CD14-positive monocyte (primary cell): Measurements from ENCODE around the gene GNAI1. TPM values are rescaled to one million over a fixed set of nuclear protein-coding genes. Genes with fewer than 3 reads are reported as not detected.

ENCODE experiments used
- DNase-seq, 3 donors: peaks; one replicate each; pipeline ENCODE4 v3.0.0-alpha.2; 2011 to 2022
- H2AFZ ChIP-seq: 2 replicates; pipeline ENCODE4 v1.6.0; 2012; ENCODE audit warnings: mild to moderate bottlenecking, low read depth, low read length, inconsistent platforms; ENCODE audit not compliant: insufficient read depth, poor library complexity, severe bottlenecking
- H3K27ac ChIP-seq, 2 donors: 1 replicate in 1 of 2; 2 replicates in 1 of 2; pipeline ENCODE4 v1.5.1; 2012 to 2013; ENCODE audit warnings: low read length in 2 of 2, control low read depth in 1 of 2, inconsistent platforms in 1 of 2, low read depth in 1 of 2, mild to moderate bottlenecking in 1 of 2
- H3K27me3 ChIP-seq, 2 donors: one replicate each; pipeline versions ENCODE4 v1.6.0 to v1.6.1; 2011 to 2013; ENCODE audit warnings: low read length in 2 of 2; ENCODE audit not compliant: control insufficient read depth in 2 of 2, insufficient read depth in 2 of 2
- H3K36me3 ChIP-seq, 2 donors: replicated peaks in 1 of 2; 1 replicate in 1 of 2; 2 replicates in 1 of 2; pipeline versions ENCODE4 v1.5.1 to v1.6.1; 2012 to 2013; ENCODE audit warnings: low read length in 2 of 2, control low read depth in 1 of 2, inconsistent platforms in 1 of 2, mild to moderate bottlenecking in 1 of 2; ENCODE audit not compliant: insufficient read depth in 2 of 2, control insufficient read depth in 1 of 2
- H3K4me1 ChIP-seq, 2 donors: 1 replicate in 1 of 2; 2 replicates in 1 of 2; pipeline versions ENCODE4 v1.5.1 to v1.6.1; 2012 to 2013; ENCODE audit warnings: low read length in 2 of 2, control low read depth in 1 of 2, inconsistent platforms in 1 of 2, mild to moderate bottlenecking in 1 of 2, moderate library complexity in 1 of 2; ENCODE audit not compliant: insufficient read depth in 2 of 2, control insufficient read depth in 1 of 2
- H3K4me2 ChIP-seq: replicated peaks from 2 replicates; pipeline ENCODE3; 2012; ENCODE audit warnings: low read length, moderate library complexity, mild to moderate bottlenecking; ENCODE audit not compliant: poor library complexity, severe bottlenecking; ENCODE audit errors: extremely low read depth
- H3K4me3 ChIP-seq, 3 experiments: fragments of 200-600 bp in 1 of 3; sonication (generic) in 1 of 3; replicated peaks in 1 of 3; 1 replicate in 2 of 3; 2 replicates in 1 of 3; pipeline ENCODE4 v1.5.1; 2011 to 2013; ENCODE audit warnings: low read length in 3 of 3, mild to moderate bottlenecking in 3 of 3, control low read depth in 2 of 3, low read depth in 2 of 3, inconsistent platforms in 1 of 3, moderate library complexity in 1 of 3
- H3K79me2 ChIP-seq: 2 replicates; pipeline ENCODE4 v1.6.0; 2012; ENCODE audit warnings: mild to moderate bottlenecking, control low read depth, inconsistent platforms, low read length, moderate library complexity; ENCODE audit not compliant: insufficient read depth
- H3K9ac ChIP-seq: 2 replicates; pipeline ENCODE4 v1.6.0; 2017; ENCODE audit warnings: low read length, mild to moderate bottlenecking; ENCODE audit not compliant: insufficient read depth, poor library complexity, severe bottlenecking
- H3K9me3 ChIP-seq, 2 donors: replicated peaks in 1 of 2; 1 replicate in 1 of 2; 2 replicates in 1 of 2; pipeline versions ENCODE4 v1.5.1 to v1.6.1; 2012 to 2013; ENCODE audit warnings: low read length in 2 of 2, control low read depth in 1 of 2; ENCODE audit not compliant: control insufficient read depth in 1 of 2, insufficient read depth in 1 of 2
- H4K20me1 ChIP-seq: 2 replicates; pipeline ENCODE4 v1.6.0; 2012; ENCODE audit warnings: mild to moderate bottlenecking, low read length, control low read depth, moderate library complexity; ENCODE audit not compliant: insufficient read depth
- H3K27ac Mint-ChIP-seq, 7 donors: one replicate each; pipeline ENCODE4 v1.8.0; 2020; ENCODE audit warnings: mild to moderate bottlenecking in 7 of 7, mixed read lengths in 7 of 7, moderate library complexity in 6 of 7, inconsistent platforms in 2 of 7
- H3K27me3 Mint-ChIP-seq, 3 donors: one replicate each; pipeline ENCODE4 v1.8.0; 2021 to 2022; ENCODE audit warnings: low read depth in 3 of 3, mild to moderate bottlenecking in 3 of 3, mixed read lengths in 3 of 3, moderate library complexity in 3 of 3, inconsistent platforms in 1 of 3
- H3K36me3 Mint-ChIP-seq, 2 donors: one replicate each; pipeline ENCODE4 v1.8.0; 2020; ENCODE audit warnings: mixed read lengths in 2 of 2, inconsistent platforms in 1 of 2, mild to moderate bottlenecking in 1 of 2
- H3K4me1 Mint-ChIP-seq: one replicate; pipeline ENCODE4 v1.8.0; 2020; ENCODE audit warnings: mild to moderate bottlenecking, mixed read lengths
- H3K4me3 Mint-ChIP-seq, 2 donors: one replicate each; pipeline ENCODE4 v1.8.0; 2020; ENCODE audit warnings: mild to moderate bottlenecking in 2 of 2, mixed read lengths in 2 of 2, moderate library complexity in 1 of 2
- H3K9me3 Mint-ChIP-seq, 7 donors: one replicate each; pipeline ENCODE4 v1.8.0; 2020 to 2022; ENCODE audit warnings: mixed read lengths in 7 of 7, mild to moderate bottlenecking in 6 of 7, moderate library complexity in 6 of 7, inconsistent platforms in 2 of 7
- CTCF ChIP-seq: fragments of 200-600 bp; IDR thresholded peaks from one replicate; pipeline ENCODE4 v1.8.0; 2022; ENCODE audit warnings: antibody characterized with exemption, mild to moderate bottlenecking
- WGBS: methylation state at CpG from one replicate; pipeline ENCODE4 v1.1.5; 2013; ENCODE audit warnings: missing lambda C conversion rate; ENCODE audit not compliant: insufficient coverage; 5-methylcytosine and 5-hydroxymethylcytosine counted together
- intact Hi-C, 2 donors: fragments of 100-400 bp; cut with micrococcal nuclease; formaldehyde crosslinking; loops; one replicate each; pipeline versions ENCODE4 v1.15.0 to v1.15.1; 2023
- polyA plus RNA-seq, 3 donors: library from polyadenylated mRNA; depleted of rRNA in 1 of 3; unstranded in 2 of 3; stranded (reverse) in 1 of 3; fragments of 300-500 nt in 2 of 3; fragments of >200 nt in 1 of 3; fragmentation: Illumina TruSeq in 2 of 3; gene quantifications; 1 replicate in 2 of 3; 2 replicates in 1 of 3; pipeline ENCODE4 v1.2.3, GENCODE V29; 2012 to 2021

GNAI1 gene
- polyA plus RNA-seq, 3 donors, result 0.72 to 1.0 (median 0.79) TPM

- peaks cover 0 to 3% of the 10 kb centered on the region in 2 donors for H3K4me1 ChIP-seq
- no CpG with 5 or more reads among the region's 1 CpG for WGBS
- no peaks in the 10 kb centered on the region for H3K36me3 ChIP-seq
- H3K9me3 ChIP-seq, result no peaks in the 10 kb centered on the region
- H3K79me2 ChIP-seq, result no peaks in the 10 kb centered on the region
- Mint-ChIP-seq H3K4me1 (peaks cover 8% of the 10 kb centered on the region), H3K27ac (no peak overlapping the region), H3K4me3 (no peak overlapping the region), H3K27me3 (peaks cover 0 to 4% (median 0%) of the 10 kb centered on the region in 3 donors), H3K9me3 (peaks cover 0 to 6% (median 0%) of the 10 kb centered on the region in 7 donors), H3K36me3 (no peaks in the 10 kb centered on the region)
- H3K4me3 ChIP-seq, result no peak overlapping the region
- H3K4me2 ChIP-seq, result no peak overlapping the region
- DNase-seq, result no peak
- H3K9ac ChIP-seq, result no peak overlapping the region
- H4K20me1 ChIP-seq, result no peaks in the 10 kb centered on the region
- no peak for TF ChIP-seq CTCF
- intact Hi-C loops, result no loop called here
- H2AFZ ChIP-seq, result no peak overlapping the region
- H3K27ac ChIP-seq, result no peak overlapping the region
- no peaks in the 10 kb centered on the region for H3K27me3 ChIP-seq
Observed at GRCh38 chr7:80087771-80088170, 46.9 kb upstream of the GNAI1 start.

DNA sequence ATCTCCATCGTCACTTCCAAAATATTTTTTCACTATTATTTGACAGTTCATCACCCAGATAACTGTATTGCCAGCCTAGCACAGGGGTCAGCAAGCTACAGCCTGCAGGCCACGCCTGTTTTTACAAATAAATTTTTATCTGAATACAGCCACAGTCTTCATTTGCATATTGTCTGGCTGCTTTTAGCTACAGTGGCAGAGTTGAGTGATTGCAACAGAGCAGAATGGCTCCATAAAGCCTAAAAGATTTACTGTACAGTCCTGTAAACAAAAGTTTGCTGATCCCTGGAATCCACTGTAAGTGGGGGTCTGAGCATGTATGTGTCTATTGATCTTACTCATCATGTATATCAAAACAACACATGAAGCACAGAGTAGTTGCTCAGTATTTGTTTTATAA, 45.9 kb upstream of the GNAI1 start:
- H3K4me1 Mint-ChIP-seq, result peaks cover 8% of the 10 kb centered on the region
- Histone ChIP-seq H3K4me2 (no peak overlapping the region), H2AFZ (no peak overlapping the region)

More for the DNA sequence above, 45.9 kb upstream of the GNAI1 start:
- H3K4me3 Mint-ChIP-seq, result no peak overlapping the region
- Histone ChIP-seq H3K36me3 (no peaks in the 10 kb centered on the region), H3K4me3 (no peak overlapping the region), H3K27ac (no peak overlapping the region), H3K79me2 (no peaks in the 10 kb centered on the region), H3K9ac (no peak overlapping the region), H3K9me3 (no peaks in the 10 kb centered on the region), H3K27me3 (no peaks in the 10 kb centered on the region), H4K20me1 (no peaks in the 10 kb centered on the region), H3K4me1 (peaks cover 0 to 3% of the 10 kb centered on the region in 2 donors)
- no peak for DNase-seq
- peaks cover 0 to 6% (median 0%) of the 10 kb centered on the region in 7 donors for H3K9me3 Mint-ChIP-seq
- H3K36me3 Mint-ChIP-seq, result no peaks in the 10 kb centered on the region
- H3K27ac Mint-ChIP-seq, result no peak overlapping the region
- whole genome bisulfite sequencing, result 30% methylated on average over 2 of the region's 2 CpGs
- no peak for TF ChIP-seq CTCF
- peaks cover 0 to 4% (median 0%) of the 10 kb centered on the region in 3 donors for H3K27me3 Mint-ChIP-seq
- intact Hi-C loops, result no loop called here
